T-helper 2 cell treated with Interferon-gamma antibody and Interleukin-4, amounts not matched to agents 5 μg/mL and 100 μg/mL, for 36 hours (primary cell): ENCODE measurements around the gene SOX8.
"Not testable (repeated sequence)": the region's sequence is repeated elsewhere in the genome, so short reads cannot be mapped to it uniquely, and the experiment has no call there.

Experiments
- DNase-seq: peaks from one replicate; pipeline ENCODE4 v3.0.0; 2021; ENCODE audit warnings: low spot score
- H3K27ac Mint-ChIP-seq: one replicate; pipeline ENCODE4 v1.8.0; 2021; ENCODE audit warnings: mild to moderate bottlenecking, mixed read lengths
- H3K27me3 Mint-ChIP-seq: one replicate; pipeline ENCODE4 v1.8.0; 2021; ENCODE audit warnings: low read depth, mixed read lengths
- H3K36me3 Mint-ChIP-seq: one replicate; pipeline ENCODE4 v1.8.0; 2021; ENCODE audit warnings: low read depth, mixed read lengths
- H3K4me1 Mint-ChIP-seq: one replicate; pipeline ENCODE4 v1.8.0; 2021; ENCODE audit warnings: low read depth, mixed read lengths
- H3K4me3 Mint-ChIP-seq: one replicate; pipeline ENCODE4 v1.8.0; 2022; ENCODE audit warnings: mild to moderate bottlenecking, moderate library complexity, mixed read lengths
- H3K9me3 Mint-ChIP-seq: one replicate; pipeline ENCODE4 v1.8.0; 2021; ENCODE audit warnings: mixed read lengths

Gene SOX8

GRCh38 chr16:1019231-1020090 is 37.9 kb downstream of the SOX8 start:
- Mint-ChIP-seq H3K4me3 (no peak overlapping the region), H3K9me3 (no peaks in the 10 kb centered on the region), H3K36me3 (no peaks in the 10 kb centered on the region), H3K27me3 (no peaks in the 10 kb centered on the region), H3K4me1 (no peaks in the 10 kb centered on the region), H3K27ac (no peak overlapping the region)
- no peak for DNase-seq

DNA sequence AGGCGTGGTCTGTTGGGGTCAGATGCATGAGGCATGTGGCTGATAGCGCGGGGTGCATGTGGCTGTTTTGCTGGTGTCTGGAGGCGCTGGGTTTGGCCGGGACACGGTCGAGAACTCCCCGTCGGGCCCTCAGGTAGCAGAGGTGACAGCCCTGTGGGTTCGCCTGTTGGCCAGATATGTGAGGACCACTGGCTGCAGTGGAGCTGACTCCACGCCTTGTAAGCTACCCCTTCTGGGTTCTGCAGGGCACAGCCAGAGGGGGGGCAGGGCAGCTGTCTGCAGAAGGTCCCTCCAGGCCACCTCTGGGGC is 38.5 kb downstream of the SOX8 start:
- no peak overlapping the region for H3K27ac Mint-ChIP-seq
- no peak for DNase-seq
- H3K27me3 Mint-ChIP-seq = no peaks in the 10 kb centered on the region
- no peaks in the 10 kb centered on the region for H3K36me3 Mint-ChIP-seq
- no peak overlapping the region for H3K4me3 Mint-ChIP-seq
- H3K4me1 Mint-ChIP-seq = no peaks in the 10 kb centered on the region
- H3K9me3 Mint-ChIP-seq = no peaks in the 10 kb centered on the region

GRCh38 chr16:1020591-1020990 is 39.0 kb downstream of the SOX8 start:
- H3K4me1 Mint-ChIP-seq = no peaks in the 10 kb centered on the region
- H3K4me3 Mint-ChIP-seq = no peak overlapping the region
- no peak for DNase-seq
- no peaks in the 10 kb centered on the region for H3K36me3 Mint-ChIP-seq
- no peak overlapping the region for H3K27ac Mint-ChIP-seq
- H3K9me3 Mint-ChIP-seq = no peaks in the 10 kb centered on the region
- H3K27me3 Mint-ChIP-seq = no peaks in the 10 kb centered on the region

DNA sequence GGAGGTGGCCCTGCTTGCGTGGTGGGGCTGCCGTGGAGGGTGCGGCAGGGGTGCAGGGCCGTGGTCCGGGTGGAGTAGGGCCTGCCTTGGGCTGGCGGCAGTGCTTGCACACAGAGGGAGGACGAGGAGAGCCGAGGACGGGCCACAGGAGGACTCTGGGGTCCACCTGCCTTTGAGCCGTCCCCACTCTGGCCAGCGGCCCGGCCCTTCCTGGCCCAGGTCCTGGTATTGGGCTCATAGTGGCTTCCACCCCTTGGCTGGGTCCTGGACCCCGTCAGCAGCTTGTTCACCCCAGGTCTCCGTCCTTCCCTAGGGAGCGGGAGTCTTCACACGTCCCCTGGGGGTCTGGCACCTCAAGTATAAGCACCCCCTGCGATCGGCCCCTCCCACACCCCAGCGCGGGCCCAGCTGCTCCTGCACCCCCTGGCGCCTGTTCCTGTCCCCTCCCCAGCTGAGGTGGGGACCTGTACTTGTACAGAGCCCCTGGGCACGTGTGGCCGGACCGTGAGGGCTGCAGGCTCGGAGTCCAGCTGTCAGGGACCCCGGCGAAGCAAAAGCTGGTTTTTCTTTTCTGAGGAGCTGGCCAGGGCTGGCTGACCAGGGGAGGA is 40.1 kb downstream of the SOX8 start:
- H3K36me3 Mint-ChIP-seq = no peaks in the 10 kb centered on the region
- no peak overlapping the region for H3K27ac Mint-ChIP-seq
- no peak overlapping the region for H3K4me3 Mint-ChIP-seq
- H3K27me3 Mint-ChIP-seq = no peaks in the 10 kb centered on the region
- no peaks in the 10 kb centered on the region for H3K4me1 Mint-ChIP-seq
- H3K9me3 Mint-ChIP-seq = no peaks in the 10 kb centered on the region
- no peak for DNase-seq

- Mint-ChIP-seq H3K27me3 (no peaks in the 10 kb centered on the region), H3K4me1 (no peaks in the 10 kb centered on the region), H3K36me3 (no peaks in the 10 kb centered on the region), H3K9me3 (no peaks in the 10 kb centered on the region), H3K4me3 (no peak overlapping the region), H3K27ac (no peak overlapping the region)
- no peak for DNase-seq
Measured at GRCh38 chr16:1022466-1022865, 40.9 kb downstream of the SOX8 start.

DNA sequence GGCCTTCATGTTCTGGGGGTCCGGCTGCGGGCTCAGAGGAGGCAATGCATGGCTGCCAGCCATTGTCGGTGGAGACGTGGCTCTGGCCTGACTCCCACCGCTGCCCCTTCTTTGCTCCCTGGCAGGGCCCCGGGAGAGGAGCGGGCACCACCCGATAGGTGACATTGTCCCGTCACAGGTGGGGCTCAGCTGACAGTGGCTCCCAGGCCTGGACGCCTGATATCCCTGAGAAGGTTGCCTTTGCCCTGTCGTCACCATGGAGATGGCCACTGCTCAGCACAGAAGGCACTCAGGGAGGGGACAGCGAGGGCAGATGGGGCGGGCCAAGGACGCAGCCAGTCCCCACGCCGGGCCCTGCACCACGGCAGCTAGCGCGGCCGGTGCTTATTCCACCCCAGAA is 42.6 kb downstream of the SOX8 start:
- no peak for DNase-seq
- Mint-ChIP-seq H3K27ac (no peak overlapping the region), H3K27me3 (no peaks in the 10 kb centered on the region), H3K36me3 (no peaks in the 10 kb centered on the region), H3K9me3 (no peaks in the 10 kb centered on the region), H3K4me1 (no peaks in the 10 kb centered on the region), H3K4me3 (no peak overlapping the region)

DNA sequence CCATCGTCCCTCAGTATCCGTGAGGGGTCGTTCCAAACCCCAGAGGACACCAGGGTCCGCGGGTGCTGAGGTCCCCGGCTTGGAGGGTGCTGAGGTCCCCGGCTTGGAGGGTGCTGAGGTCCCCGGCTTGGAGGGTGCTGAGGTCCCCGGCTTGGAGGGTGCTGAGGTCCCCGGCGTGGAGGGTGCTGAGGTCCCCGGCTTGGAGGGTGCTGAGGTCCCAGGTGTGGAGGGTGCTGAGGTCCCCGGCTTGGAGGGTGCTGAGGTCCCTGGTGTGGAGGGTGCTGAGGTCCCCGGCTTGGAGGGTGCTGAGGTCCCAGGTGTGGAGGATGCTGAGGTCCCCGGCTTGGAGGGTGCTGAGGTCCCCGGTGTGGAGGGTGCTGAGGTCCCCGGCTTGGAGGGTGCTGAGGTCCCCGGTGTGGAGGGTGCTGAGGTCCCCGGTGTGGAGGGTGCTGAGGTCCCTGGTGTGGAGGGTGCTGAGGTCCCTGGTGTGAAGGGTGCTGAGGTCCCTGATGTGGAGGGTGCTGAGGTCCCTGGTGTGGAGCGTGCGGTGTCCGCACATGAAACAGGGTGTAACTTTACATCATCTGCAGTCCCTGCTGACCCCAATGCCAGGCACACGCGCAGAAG is 43.7 kb downstream of the SOX8 start:
- not testable (repeated sequence) for DNase-seq, H3K27ac Mint-ChIP-seq, H3K4me3 Mint-ChIP-seq, H3K27me3 Mint-ChIP-seq, H3K36me3 Mint-ChIP-seq, H3K9me3 Mint-ChIP-seq, H3K4me1 Mint-ChIP-seq

GRCh38 chr16:1026057-1026783 is 44.6 kb downstream of the SOX8 start:
- no peaks in the 10 kb centered on the region for H3K9me3 Mint-ChIP-seq
- no peak for DNase-seq
- H3K36me3 Mint-ChIP-seq = no peaks in the 10 kb centered on the region
- no peaks in the 10 kb centered on the region for H3K4me1 Mint-ChIP-seq
- H3K27me3 Mint-ChIP-seq = peaks cover 2% of the 10 kb centered on the region
- no peak overlapping the region for H3K27ac Mint-ChIP-seq
- H3K4me3 Mint-ChIP-seq = no peak overlapping the region

DNA sequence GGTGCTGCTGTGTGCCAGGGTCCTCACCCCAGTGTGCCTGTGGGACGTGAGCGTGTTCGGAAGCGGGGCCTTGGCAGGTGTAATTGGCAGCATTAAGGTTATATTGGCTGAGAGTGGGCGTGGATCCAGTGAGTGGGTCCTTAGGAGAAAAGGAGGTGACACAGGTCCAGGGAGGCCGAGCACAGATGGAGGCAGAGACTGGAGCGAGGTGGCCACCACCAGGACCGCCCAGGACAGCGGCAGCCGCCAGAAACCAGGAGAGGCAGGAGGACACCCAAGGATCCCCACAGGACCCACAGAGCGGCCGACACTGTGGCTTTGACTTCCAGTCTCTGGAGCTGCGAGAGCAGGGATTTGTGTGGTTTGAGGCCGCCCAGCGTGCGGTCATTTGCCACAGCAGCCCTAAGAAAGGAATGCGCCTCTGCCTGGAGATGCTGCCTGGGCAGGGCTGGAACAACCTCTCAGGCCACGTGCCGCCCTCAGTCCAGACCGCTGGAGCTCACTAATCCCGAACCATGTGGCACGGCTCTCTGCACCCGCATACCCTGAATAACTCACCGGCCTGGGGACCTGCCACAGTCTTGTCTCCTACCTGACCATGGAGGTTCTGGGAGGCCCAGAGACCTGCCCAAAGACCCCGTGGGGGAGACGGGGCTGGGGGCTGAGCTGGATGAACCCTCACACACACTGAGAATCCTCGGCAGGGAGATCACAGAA is 45.4 kb downstream of the SOX8 start:
- Mint-ChIP-seq H3K9me3 (no peaks in the 10 kb centered on the region), H3K27ac (no peak overlapping the region), H3K27me3 (peaks cover 2% of the 10 kb centered on the region), H3K4me1 (no peaks in the 10 kb centered on the region), H3K4me3 (no peak overlapping the region), H3K36me3 (no peaks in the 10 kb centered on the region)
- no peak for DNase-seq

- H3K36me3 Mint-ChIP-seq = no peaks in the 10 kb centered on the region
- peaks cover 2% of the 10 kb centered on the region for H3K27me3 Mint-ChIP-seq
- no peak overlapping the region for H3K4me3 Mint-ChIP-seq
- H3K4me1 Mint-ChIP-seq = no peaks in the 10 kb centered on the region
- DNase-seq = no peak
- H3K9me3 Mint-ChIP-seq = no peaks in the 10 kb centered on the region
- H3K27ac Mint-ChIP-seq = no peak overlapping the region
Measured at GRCh38 chr16:1027501-1027815, 45.9 kb downstream of the SOX8 start.

DNA sequence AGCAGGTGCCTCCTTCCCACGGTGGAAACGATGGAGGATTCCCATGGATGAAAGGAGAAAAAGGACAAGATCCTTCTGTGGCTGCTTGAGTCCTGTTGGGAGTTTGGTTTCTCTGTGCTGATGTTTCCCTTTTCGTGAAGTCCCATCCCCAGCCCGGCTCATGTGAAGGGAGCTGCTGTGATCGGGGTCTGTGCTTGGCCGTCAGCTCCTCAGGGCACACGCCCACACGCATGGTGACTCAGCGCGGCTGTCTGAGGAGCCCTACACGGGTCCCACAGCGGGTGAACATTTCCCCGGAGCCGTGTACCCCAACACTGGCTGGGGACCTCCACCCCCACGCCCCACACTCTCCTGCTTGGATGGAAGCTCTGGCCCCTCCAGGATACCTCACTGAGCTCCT is 46.5 kb downstream of the SOX8 start:
- H3K36me3 Mint-ChIP-seq = no peaks in the 10 kb centered on the region
- no peak for DNase-seq
- H3K4me3 Mint-ChIP-seq = no peak overlapping the region
- H3K4me1 Mint-ChIP-seq = no peaks in the 10 kb centered on the region
- H3K9me3 Mint-ChIP-seq = no peaks in the 10 kb centered on the region
- H3K27ac Mint-ChIP-seq = no peak overlapping the region
- peaks cover 2% of the 10 kb centered on the region for H3K27me3 Mint-ChIP-seq

DNA sequence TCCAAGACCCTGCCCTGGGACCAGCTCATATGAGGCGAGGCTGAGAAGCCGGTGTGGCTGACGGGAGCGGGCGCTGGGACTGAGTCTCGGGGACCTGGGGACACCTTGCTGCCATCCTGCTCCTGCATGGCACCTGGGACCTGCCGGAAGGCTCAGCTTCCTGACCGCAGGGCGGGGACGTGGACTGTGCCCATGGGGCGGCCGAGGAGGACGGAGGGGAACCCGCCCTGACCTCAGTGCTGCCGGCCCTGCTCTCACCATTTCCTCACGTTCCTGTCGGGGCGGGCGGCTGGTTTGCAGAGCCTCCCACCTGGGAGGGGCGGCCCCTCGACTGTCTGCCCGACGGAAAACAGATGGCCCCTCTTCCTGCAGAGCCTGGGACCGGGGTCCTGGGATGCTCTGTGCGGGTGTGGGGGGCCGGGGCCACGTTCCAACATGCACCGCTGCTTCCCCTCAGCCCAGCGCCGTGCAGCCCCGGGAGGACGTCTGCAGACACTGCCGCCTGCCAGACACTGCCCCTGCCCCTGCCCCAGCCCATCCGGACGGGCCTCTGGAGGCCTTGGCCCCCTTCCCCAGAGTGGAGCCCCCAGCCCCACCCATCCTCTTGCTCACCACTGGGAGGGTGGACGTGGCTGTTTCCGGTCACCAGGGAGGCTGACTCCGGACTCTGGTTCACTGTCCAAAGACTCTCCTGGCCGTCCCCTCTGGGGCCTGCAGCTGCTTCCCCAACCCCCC is 47.1 kb downstream of the SOX8 start:
- H3K4me1 Mint-ChIP-seq = no peaks in the 10 kb centered on the region
- H3K4me3 Mint-ChIP-seq = no peak overlapping the region
- H3K9me3 Mint-ChIP-seq = no peaks in the 10 kb centered on the region
- peaks cover 2% of the 10 kb centered on the region for H3K27me3 Mint-ChIP-seq
- H3K36me3 Mint-ChIP-seq = no peaks in the 10 kb centered on the region
- H3K27ac Mint-ChIP-seq = no peak overlapping the region
- DNase-seq = no peak

DNA sequence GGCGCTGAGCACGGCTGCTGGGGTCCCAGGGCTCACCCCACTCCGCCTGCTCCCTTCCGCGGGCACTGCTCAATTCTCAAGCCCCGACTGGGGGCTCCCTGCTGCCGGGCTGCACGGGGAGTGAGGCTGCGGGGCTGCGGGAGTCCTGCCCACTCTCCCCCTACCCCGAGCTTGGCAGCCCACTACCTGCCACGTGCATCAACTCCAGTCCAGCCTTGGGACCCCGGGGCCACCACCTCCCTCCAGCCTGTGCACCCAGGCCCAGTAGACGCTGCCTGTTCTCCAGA is 47.6 kb downstream of the SOX8 start:
- Mint-ChIP-seq H3K9me3 (no peaks in the 10 kb centered on the region), H3K27ac (no peak overlapping the region), H3K4me3 (no peak overlapping the region), H3K36me3 (no peaks in the 10 kb centered on the region), H3K4me1 (no peaks in the 10 kb centered on the region), H3K27me3 (peaks cover 2% of the 10 kb centered on the region)
- no peak for DNase-seq
